Hippocampal formation (tissue), 2 donors: Measurements from ENCODE around the gene ZFYVE28.

Experiments used
- DNase-seq, 2 donors: peaks; one replicate each; lab custom pipeline; 2025; lab: John Stamatoyannopoulos, UW

ZFYVE28 gene

DNA sequence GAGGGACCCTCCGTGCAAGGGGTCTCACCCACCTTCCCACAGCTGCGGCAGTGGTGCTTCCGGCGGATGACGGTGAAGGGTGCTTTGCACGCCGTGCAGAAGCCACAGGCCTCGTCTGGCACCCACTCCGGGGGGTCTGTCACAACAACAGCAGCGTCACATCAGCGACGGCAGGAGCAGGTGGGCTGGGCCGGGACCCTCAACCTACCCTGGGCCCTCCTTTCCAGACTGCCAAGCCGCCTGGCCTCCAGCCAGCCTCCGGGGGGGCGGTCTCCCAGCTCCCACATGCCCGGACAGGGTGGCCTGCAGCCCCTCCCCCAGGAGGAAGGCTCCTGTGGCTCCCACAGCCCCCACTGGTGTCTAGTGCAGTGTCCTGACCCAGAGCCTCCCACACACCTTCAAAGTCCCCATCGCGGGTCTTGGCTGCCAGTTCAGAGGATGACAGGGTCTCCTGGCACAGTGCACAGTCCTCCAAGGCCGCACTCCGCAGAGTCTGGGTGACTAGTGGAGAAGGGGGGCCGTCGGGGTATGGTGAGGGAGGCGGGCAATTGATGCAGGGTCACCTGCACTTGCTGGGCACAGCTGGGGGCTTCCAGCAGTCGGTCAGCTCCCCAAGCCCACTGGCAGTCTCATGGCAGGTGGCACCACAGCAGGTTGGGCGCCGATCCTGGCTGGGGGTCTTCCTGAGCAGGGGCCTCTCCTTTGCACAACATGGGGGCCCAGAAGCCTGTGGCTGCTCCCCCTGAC lies 147.0 kb downstream of the ZFYVE28 start:
- DNase-seq = no peak

DNA sequence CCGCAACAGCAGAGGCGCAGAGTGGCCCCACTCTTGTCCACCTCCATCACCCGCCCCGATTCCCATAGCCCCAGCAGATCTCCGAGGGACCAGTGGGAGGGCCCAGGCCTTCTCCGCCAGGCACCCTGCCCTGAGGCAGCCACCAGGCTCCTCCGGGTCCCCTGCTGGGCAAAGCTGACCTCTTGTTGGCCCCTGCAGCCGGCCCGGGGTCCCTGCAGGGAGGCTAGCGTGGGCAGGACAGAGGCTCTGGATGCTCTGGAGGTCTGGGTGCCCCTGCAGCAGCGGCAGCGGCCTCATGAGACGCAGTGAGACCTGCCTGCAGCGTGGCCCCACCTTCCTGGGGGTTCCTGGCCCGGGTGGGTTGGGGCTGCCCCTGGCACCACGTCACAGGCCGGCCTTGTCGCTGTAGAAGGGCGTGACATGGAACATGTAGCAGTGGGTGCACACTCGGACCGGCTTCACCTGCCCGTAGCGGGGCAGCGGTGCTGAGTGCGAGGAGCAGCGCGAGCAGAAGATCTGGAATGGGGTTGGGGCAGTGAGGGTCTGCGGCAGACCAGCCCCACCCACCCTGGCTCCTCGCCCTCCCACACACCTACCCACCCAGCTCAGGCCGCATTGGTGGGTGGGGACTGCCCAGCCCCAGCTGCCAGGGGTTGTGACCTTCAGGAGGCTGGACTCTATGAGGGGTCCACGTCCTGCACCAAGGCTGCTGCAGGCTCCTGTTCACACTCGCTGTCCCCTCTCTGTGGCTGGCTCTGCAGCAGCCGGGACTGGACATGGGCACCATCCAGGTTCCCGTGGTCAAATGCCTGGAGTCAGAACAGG lies 147.9 kb downstream of the ZFYVE28 start:
- DNase-seq = no peak

DNA sequence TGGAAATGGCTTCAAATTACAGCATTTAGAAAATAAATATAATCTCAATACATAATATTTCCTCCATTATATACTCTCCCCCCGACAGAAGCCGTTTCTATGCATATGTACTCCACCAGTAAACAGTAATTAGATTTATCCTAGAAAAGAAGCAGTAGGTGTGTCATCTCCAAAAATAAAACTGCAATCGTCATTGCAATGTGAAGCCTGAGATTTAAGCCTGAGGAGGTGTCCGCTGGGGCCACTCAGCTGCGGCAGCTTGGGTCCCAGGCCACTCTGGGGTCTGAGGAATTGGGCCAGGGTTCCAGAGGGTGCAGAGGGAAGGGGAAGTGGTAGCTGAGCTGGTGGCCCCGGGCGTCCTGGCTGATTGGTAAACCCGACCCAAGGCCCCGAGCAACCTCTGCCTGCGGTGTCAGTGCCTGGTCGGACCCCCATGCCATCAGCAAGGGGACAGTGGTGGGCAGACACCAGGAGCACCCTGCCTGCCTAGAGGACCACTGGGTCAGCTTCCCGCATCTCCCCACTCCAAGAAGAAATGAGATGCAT lies 148.8 kb downstream of the ZFYVE28 start:
- no peak for DNase-seq

DNA sequence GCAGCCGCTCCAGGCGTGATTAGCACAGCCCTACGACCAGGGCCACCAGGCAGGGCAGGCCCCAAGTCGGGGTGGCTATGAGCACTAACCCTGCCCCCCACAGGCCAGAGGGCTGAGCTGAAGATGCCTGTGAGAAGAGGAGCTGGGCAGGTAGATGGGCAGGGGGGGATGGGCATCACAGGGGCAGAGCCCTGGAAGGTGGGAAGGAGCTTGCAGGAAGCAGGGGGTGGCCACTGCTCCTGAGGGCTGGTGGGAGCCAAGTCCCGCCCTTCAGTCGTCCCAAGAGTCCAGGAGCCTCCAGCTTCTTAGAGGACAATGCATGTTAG lies 149.3 kb downstream of the ZFYVE28 start:
- DNase-seq = no peak

DNA sequence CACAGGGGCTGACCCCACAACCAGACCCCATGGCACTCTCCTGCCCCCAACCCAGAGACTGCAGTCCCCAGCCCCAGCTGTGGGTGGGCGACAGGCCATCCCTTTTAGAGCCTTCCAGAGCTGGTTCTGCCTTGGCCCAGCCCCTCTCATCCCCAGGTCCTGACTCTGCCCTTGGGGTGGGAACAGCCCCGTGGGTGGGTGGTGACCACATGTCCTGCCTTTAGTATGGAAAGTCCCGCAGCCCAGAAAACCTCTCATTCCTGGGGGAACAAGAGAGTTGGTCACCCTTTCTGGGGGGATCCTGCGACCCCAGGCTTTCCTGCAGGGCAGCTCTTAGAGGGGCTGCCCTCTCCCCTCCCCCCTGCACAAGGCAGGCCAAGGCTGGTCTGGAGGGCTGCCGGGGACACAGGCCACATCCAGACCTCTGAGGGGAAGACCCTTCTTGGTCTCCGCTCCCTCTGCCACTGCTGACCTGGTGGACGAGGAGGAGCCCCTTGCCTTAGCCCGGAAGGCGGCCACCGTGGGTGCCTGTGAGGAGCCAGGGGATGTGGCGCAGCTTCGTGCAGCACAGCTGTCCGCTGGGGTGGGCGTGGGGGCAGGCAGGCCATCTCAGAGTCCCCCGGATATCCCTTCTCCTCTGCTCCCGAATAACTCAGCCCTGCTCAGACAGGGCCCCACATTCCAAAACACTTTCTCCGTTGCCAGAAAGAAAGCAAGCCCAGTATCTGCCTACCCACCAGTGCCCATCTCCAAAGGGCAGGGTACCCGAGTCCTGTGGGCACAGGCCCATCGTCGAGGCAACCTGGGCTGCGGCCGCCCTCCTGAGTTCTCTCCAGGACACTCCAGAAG lies 149.9 kb downstream of the ZFYVE28 start:
- no peak for DNase-seq

DNA sequence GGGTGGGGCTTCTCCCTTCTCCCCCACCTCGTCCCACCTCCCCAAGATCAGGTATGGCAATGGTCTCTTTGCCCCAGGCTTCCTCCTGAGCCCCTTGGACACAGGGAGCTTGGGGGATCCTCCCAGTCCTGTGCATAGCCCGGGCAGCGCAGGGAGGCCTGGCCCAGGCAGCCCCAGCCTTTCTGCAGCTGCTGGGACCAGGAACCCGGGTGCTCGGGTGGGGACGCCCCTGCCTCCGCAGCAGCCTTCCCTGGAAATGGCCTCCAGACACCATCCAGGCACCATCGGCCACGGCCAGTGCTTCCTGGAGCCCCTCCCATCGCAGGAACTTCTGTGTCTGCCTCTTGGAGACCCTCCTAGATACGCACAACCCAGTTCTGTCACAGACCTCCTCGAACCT lies 150.6 kb downstream of the ZFYVE28 start:
- DNase-seq = no peak

DNA sequence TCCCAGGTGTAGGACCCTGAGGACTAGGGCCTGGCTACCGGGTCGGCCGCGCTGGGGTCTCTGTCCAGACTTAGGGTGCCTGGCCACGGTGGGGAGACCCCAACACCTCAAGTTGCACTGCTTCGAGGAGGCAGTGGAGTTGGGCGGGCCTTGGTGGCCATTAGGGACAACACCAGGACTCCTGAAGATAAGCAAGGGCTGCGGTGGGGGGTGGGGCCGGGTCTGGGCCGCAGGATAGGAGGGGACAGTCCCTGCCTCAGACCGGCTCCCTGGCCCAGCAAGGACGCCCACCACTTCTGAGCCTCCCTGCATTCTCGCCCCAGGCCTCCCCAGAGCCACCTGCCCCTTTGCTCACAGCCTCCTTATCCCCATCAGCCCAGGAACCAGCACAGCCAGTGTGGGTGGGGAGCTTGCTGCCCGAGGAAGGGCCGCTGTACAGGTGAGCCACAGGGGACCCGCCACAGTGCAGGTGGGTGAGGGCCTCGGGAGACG lies 151.1 kb downstream of the ZFYVE28 start:
- no peak for DNase-seq

DNA sequence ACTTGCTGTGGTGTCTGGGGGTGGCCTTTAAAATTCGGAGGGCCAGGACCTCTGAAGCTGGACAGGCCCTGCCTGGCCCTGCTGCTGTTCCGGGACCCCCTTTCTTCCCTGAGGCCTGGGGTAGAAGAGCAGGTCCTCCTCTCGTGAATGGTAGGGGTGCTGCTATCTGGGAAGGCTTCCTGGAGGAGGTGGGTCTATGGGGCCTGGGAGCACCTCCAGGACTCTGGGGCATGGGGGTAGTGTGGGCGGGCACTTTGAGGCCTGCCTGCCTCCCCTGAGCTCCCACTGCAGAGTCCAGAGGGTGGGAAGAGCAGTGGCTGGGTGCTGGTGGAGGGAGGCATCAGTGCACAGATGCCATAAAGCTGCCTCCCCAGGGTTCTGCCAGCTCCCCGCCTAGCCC lies 151.6 kb downstream of the ZFYVE28 start:
- DNase-seq = no peak

DNA sequence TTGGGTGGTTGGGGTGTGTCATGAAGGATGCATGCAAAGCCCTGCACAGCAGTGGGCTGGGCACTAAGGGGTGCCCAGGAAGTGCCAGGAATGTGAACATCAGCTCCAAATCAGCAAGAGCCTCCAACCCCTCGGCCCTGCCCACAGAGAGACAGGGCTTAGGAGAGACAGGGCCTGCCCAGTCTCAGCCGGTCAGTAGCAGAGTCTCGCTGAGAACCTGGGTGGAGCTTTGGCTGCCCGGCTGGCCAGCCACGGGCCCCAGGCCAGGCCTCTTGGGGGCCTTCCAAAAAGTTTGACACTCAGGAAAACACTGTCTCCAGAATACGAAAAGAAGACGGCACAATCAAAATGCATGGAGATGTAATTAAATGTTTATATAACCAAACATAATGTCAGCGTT lies 152.3 kb downstream of the ZFYVE28 start:
- DNase-seq = peak in 1 of 2 donors; percentile 28

DNA sequence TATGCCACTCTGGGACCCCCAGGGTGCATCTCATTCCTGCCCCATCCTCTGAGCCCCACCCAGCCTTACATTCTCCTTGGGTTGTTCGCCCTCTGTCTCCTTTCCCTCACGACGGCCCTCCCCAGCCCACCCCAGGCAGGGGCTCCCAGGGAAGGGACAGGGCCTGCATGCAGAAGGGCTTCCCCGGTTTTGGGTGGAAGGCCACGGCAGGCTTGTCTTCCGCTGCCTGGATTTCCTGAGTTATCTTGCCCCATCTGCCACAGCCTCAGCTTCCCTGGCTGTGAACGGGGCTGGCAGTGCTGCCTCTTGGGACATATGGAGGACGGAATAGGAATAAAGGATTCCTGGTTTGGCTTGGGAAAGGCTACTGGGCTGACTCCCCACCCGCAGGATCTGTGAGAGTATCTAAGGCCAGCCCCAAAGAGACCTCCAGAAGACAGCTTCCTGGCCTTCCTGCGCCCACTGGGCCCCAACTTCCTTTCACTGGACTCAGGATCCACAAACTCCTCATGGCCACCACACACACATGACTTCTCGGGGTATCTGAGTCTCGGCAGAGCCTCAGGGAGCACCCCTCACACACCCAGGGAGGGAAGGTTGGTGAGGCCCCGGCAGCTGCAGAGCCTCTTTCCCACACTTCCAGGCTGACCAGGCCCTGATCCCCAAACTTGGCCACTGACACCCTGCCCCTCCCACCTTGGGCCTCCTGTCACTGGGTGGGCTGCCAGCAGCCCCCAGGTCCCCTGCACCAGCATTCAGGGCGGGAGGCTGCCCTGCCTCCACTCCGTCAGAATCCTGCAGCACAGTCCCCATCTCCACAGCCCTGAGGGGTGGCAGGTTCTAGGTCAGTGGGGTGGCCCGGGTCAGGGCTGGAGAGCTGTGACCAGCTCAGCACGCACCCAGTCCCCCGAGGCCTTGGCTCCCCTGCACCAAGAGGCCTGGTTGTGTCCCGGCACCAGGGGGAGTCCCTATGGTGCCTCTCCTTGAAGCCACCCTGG lies 153.0 kb downstream of the ZFYVE28 start:
- DNase-seq = no peak

DNA sequence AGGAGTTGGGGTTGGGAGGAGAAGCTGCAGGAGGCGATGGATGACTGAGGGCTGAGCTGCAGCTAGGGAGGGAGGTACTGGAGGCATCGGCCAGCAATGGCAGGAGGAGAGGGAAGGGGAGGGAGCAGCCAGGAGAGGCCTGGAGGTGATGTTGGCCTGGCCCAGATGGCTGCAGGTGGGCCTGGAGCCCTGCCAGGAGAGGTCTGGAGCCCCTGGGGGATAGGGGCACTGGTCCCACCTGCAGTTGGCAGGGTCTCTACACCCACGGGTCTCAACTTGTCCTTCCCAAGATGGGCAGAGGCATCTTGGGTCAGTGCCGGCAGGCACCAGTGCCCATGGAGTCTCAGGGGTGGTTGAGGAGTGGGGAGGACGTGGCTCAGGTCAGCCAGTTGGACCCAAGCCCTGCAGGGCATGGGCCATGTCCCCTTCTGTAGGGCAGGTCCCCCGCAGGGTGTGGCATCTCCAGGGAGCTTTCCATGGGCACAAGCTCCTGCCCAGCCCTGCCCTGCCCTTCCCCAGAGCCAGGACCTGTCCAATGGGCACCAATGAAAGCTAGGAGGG lies 153.9 kb downstream of the ZFYVE28 start:
- no peak for DNase-seq

DNA sequence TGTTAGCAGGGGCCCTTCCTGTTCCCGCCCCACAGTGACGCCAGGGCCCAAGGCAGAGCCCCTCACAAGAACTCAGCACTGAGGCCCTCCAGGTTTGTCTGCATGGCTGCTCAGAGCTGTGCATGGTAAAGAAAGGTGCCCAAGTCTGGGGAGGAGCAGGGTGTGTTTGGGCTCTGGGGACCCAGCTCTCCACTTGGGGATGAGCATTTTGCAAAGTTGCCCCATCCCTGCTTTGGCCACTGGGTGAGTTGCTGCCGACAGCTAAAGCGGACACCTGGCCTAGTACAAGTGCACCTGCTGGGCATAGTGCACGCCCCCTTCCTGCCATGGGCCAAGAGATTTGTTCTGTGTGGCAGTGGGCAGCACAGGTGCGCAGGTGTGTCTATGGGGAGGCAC lies 154.5 kb downstream of the ZFYVE28 start:
- DNase-seq = no peak

DNA sequence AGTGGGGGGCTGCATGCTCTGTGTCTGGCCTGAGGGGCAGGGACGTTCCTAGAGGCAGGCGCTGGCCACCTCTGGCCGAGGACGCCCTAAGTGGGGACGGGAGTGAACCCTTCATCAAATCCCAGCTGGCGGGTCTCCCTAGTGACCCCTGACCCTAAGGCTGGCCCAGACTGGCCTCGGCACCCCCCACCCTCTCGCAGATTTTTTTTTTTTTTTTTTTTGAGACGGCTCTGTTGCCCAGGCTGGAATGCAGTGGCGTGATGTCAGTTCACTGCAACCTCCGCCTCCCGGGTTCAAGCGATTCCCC lies 155.5 kb downstream of the ZFYVE28 start:
- DNase-seq = no peak

DNA sequence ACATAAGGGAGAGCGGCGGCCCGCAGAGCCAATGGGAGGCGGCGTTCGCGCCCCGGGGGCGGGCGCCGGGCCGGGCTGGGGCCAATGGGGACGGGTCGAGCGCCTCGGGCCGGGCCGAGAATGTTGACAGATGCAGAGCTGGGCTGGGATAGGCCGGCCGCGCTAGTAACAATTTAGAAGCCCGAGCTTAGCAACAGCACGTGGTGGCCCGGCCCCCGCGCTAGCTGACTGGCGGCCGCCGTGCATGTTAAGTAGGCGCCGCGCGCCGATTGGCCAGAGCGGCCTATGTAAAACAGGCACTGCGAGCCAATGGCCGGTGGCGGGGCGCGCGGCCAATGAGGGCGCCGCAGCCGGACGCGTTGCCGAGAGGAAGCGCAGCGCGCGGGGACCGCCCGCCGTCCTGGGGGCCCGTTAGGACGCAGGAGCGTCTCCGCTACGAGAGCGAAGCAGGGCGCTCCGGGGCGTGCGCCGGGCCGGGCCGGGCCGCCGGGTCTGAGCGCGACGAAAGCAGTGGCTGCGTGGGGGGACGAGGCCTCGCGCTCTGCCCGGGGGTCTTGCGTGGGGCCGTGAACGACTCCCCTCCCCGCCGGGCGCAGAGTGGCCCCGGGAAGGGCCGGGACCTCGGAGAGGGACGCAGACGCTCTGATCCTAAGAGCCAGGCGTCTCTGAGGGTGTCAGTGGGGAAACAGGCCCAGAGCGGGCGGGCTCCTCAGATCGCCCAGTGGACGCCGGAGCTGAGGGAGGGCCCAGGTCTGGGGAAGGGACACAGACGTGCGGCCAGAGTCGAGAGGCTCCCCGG lies 156.1 kb downstream of the ZFYVE28 start:
- DNase-seq = peak; percentile 99 to 100

DNA sequence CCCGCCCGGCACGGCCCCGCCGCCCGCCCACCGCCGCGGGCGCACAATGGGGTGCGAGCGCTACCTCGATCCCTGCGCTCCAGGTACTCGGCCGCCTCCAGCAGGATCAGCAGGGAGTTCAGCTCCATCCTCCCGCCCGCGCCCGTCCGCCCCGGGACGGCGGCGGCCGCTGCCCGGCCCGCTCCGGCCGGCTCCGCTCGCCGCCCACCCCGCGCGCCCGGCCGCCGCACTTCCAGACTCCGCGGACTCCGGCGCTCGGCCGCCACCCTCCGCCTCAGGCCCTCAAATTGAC lies 156.6 kb downstream of the ZFYVE28 start, which contains the start of gene MXD4:
Gene MXD4 (minus strand): TSS at position 257 of the 292 bp plus-strand sequence. CDS start 129 bp downstream, at position 128.
- no peak for DNase-seq

DNA sequence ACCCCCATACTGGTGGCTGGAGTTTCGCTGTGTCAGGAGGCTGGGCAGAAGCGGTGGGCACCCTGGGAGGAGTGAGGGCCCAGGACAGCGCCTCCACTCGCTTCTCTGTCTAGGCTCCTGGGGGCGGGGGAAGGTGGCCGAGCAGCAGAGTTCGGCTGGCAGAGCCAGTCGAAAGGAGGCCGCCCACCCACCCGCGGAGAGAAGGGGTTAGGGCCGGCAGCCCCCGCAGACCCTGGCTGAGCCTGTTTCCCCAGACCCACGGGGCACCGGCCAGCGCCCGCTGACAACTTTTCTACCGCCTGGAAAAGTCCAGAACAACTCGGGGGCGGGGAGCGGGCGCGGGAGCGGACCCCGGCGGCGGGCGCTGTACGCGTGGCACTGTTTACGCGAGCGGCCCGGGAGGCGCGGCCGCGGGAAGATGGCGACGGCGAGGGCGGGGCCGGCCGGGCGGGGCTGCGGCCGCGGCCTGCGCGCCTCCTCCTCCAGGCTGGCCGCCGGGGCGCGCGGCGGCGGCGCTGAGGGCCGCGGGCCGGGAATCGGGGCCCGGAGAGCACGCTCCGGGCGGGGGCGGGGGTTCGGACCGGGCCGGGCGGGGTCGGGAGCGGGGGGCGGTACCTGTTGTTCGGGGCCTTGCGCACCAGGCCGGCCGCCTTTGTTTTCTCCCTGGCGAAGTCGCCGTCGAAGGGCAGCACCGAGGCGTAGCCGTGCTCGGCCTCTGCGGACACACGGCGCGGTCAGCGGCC lies 157.2 kb downstream of the ZFYVE28 start:
- DNase-seq = no peak

DNA sequence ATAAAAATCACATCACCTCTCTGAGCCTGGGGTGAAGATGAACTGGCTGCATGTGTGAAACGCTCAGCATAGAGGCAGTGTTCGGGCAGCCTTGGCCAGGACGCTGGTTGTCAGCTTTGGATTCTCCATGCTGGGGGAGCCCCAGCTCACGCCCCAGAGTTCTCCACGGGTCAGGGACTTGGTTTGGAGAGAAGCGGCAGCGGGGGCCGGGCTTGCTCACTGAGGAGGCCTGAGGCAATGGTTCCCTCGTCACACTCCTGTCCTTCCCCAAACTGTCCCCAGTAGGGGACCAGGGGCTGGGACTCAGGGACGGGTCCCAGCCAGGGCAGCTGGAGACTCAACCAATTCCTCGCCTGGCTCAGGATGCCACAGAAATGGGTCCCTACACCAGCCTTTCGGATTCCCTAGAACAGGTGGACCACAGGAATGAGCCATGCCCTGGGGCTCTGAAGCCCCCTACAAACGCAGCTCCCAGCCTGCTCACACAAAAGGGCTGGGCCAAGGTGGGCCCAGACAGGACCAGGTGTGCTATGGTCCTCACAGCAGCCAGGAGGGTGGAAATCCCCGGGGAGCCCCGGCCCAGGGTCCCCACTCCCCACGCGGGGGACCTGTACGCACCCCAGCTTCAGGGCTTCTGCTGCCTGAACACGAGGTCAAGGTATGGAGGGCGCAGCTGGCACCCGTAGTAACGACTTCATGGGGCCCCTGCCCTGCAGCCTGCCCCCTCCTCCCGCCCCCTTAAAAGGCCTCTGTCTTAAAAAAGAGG lies 157.9 kb downstream of the ZFYVE28 start:
- no peak for DNase-seq

DNA sequence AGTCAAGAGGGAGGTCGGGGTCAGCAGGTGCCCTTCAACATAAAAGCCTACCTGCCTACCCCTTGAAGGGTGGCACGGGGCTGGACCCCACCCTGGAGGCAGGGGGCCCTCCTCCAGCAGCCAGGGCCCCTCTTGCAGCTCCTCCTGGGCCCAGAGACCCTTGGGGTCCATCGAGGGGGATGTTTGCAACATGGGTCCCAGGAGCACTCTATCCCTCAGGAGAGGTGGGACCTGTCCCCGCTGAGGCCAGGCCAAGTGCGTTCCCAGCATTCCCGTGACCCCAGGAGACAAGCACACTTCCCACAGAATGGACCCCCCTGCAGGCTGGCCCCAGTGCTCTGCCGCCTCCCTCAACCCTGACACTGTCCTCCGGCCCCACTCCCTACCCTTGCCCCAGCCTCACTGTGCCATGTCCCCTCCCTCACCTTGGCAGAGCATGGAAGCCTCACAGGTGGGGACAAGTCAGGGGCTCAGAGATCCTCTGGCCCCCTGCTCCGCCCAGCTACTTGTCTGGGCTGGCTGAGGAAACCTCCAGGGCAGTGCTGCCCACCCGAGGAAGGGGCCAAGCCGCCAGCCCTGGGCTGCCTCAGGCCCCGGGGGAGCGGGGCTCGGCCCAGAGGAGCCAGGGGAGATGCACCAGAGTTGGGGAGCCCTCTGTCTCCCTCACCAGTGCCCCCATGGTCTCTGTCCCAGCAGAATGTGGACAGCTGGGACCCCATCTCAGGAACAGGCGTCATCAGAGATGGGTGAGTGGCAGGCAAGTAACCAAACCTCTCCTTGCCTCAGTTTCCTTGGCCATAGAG lies 158.7 kb downstream of the ZFYVE28 start:
- no peak for DNase-seq
